Hippocampal formation (tissue), 2 donors: ENCODE measurements around the gene N4BP2L2.

Source experiments
- DNase-seq, 2 donors: peaks; one replicate each; lab custom pipeline; 2025; lab: John Stamatoyannopoulos, UW

The N4BP2L2 gene

GRCh38 chr13:32426191-32426989 is 112.2 kb downstream of the N4BP2L2 start:
- DNase-seq: peak in 1 of 2 donors; percentile 37

- DNase-seq: no peak
These were observed 113.4 kb downstream of the N4BP2L2 start for GRCh38 chr13:32425158-32425557.

GRCh38 chr13:32423592-32423991 is 115.0 kb downstream of the N4BP2L2 start:
- no peak for DNase-seq

GRCh38 chr13:32419862-32420261 is 118.7 kb downstream of the N4BP2L2 start:
- DNase-seq: no peak

GRCh38 chr13:32417995-32418394 is 120.6 kb downstream of the N4BP2L2 start:
- DNase-seq: no peak

GRCh38 chr13:32415019-32415418 is 123.6 kb downstream of the N4BP2L2 start:
- DNase-seq: no peak

- no peak for DNase-seq
These were observed 124.0 kb downstream of the N4BP2L2 start for GRCh38 chr13:32414580-32414979.

GRCh38 chr13:32413284-32413683 is 125.3 kb downstream of the N4BP2L2 start:
- DNase-seq: no peak

- peak in 1 of 2 donors; percentile 42 for DNase-seq
These were observed 128.8 kb downstream of the N4BP2L2 start for GRCh38 chr13:32409561-32410421.

GRCh38 chr13:32409001-32409313 is 129.6 kb downstream of the N4BP2L2 start:
- no peak for DNase-seq

GRCh38 chr13:32408296-32409000 is 130.1 kb downstream of the N4BP2L2 start:
- no peak for DNase-seq

GRCh38 chr13:32407854-32408253 is 130.7 kb downstream of the N4BP2L2 start:
- no peak for DNase-seq

- DNase-seq: no peak
These were observed 135.5 kb downstream of the N4BP2L2 start for GRCh38 chr13:32403108-32403507.

- DNase-seq: no peak
These were observed 147.4 kb downstream of the N4BP2L2 start for GRCh38 chr13:32391101-32391619.

GRCh38 chr13:32390484-32390883 is 148.1 kb downstream of the N4BP2L2 start:
- no peak for DNase-seq

- no peak for DNase-seq
These were observed 148.5 kb downstream of the N4BP2L2 start for GRCh38 chr13:32390048-32390447.

GRCh38 chr13:32385410-32385809 is 153.2 kb downstream of the N4BP2L2 start:
- no peak for DNase-seq

GRCh38 chr13:32384702-32385101 is 153.9 kb downstream of the N4BP2L2 start:
- no peak for DNase-seq

GRCh38 chr13:32383836-32384618 is 154.6 kb downstream of the N4BP2L2 start:
- DNase-seq: no peak
